K562 (cell line): Measurements from ENCODE around the gene HTR3C. TPM values are rescaled to one million over a fixed set of nuclear protein-coding genes. Genes with fewer than 3 reads are reported as not detected.

ENCODE experiments used
- ATAC-seq: fragments of 200-7000 bp; cut with Tn5 transposase; 3 replicates; pipeline ENCODE4 v1.9.1; 2020; ENCODE audit warnings: moderate library complexity
- BruUV-seq: library from RNA; stranded (reverse); fragments of 400-500 nt; replicated peaks from 2 replicates; lab custom pipeline; 2021; lab: Mats Ljungman, UMichigan
- CTCF ChIA-PET: fragments of 300-600 bp; formaldehyde crosslinking; extraction: SDS; loops from one replicate; lab custom pipeline; 2021; ENCODE audit warnings: low intra/inter-chr PET ratio; lab: Yijun Ruan, JAX
- POLR2A ChIA-PET: fragments of 300-600, 350-650 bp; sonication (Branson Sonifier 250); formaldehyde crosslinking; extraction: SDS; loops from one replicate; lab custom pipeline; 2021; ENCODE audit warnings: antibody characterized with exemption, inconsistent platforms; lab: Yijun Ruan, JAX
- DNase-seq, 4 experiments: peaks; one replicate each; pipeline versions ENCODE4 v3.0.0 to v3.0.0-alpha.2; 2011 to 2018; ENCODE audit warnings: low spot score in 3 of 4, mixed read lengths in 3 of 4; ENCODE audit errors: extremely low read depth in 1 of 4
- FAIRE-seq: peaks from 2 replicates; lab custom pipeline; 2011; peaks lifted over from hg19 to GRCh38; lab: Jason Lieb, UNC
- H2AFZ ChIP-seq: 2 replicates; pipeline ENCODE4 v1.6.0; 2011; ENCODE audit warnings: low read depth, low read length, control low read depth, inconsistent platforms
- H3K27ac ChIP-seq: fragments of 200-600 bp; 3 replicates; pipeline ENCODE4 v1.8.0; 2011; ENCODE audit warnings: low read depth, mild to moderate bottlenecking, control low read depth, inconsistent platforms, low read length, moderate library complexity, mixed read lengths; ENCODE audit errors: extremely low read depth
- H3K27me3 ChIP-seq, 2 experiments: fragments of 300-600 bp in 1 of 2; 2 replicates in 1 of 2; 3 replicates in 1 of 2; pipeline versions ENCODE4 v1.6.0 to v1.8.0; 2011; ENCODE audit warnings: inconsistent platforms in 2 of 2, low read length in 2 of 2, mild to moderate bottlenecking in 1 of 2, mixed read lengths in 1 of 2, moderate library complexity in 1 of 2; ENCODE audit not compliant: control insufficient read depth in 2 of 2, insufficient read depth in 2 of 2
- H3K36me3 ChIP-seq: fragments of 300-600 bp; 3 replicates; pipeline ENCODE4 v1.8.0; 2011; ENCODE audit warnings: mild to moderate bottlenecking, low read length, inconsistent platforms; ENCODE audit not compliant: control insufficient read depth, insufficient read depth
- H3K4me1 ChIP-seq, 2 experiments: fragments of 200-600 bp in 1 of 2; replicated peaks in 1 of 2; 2 replicates in 1 of 2; 3 replicates in 1 of 2; pipeline versions ENCODE4 v1.5.1 to v1.8.0; 2011; ENCODE audit warnings: inconsistent platforms in 2 of 2, low read length in 2 of 2, mild to moderate bottlenecking in 1 of 2, mixed read lengths in 1 of 2, moderate library complexity in 1 of 2; ENCODE audit not compliant: control insufficient read depth in 2 of 2, insufficient read depth in 2 of 2
- H3K4me2 ChIP-seq: 2 replicates; pipeline ENCODE4 v1.6.1; 2011; ENCODE audit warnings: low read length, control low read depth, inconsistent platforms, mixed read lengths; ENCODE audit not compliant: insufficient read depth
- H3K4me3 ChIP-seq: fragments of 200-600 bp; sonication (generic), shearing (Covaris generic); 2 replicates; pipeline ENCODE4 v1.5.1; 2016; ENCODE audit warnings: control low read depth, inconsistent platforms
- H3K79me2 ChIP-seq: fragments of 200-600 bp; 3 replicates; pipeline ENCODE4 v1.8.0; 2011; ENCODE audit warnings: low read length, inconsistent platforms; ENCODE audit not compliant: control insufficient read depth, insufficient read depth
- H3K9ac ChIP-seq, 2 experiments: 2 replicates each; pipeline versions ENCODE4 v1.6.0 to v1.6.1; 2011; ENCODE audit warnings: low read depth in 2 of 2, low read length in 2 of 2, control low read depth in 1 of 2, inconsistent platforms in 1 of 2, mild to moderate bottlenecking in 1 of 2, mixed read lengths in 1 of 2; ENCODE audit not compliant: insufficient read depth in 1 of 2
- H3K9me1 ChIP-seq: one replicate; pipeline ENCODE4 v1.6.0; 2011; ENCODE audit warnings: inconsistent platforms, mild to moderate bottlenecking, low read length, moderate library complexity; ENCODE audit not compliant: control insufficient read depth, insufficient read depth
- H3K9me3 ChIP-seq: replicated peaks from 2 replicates; pipeline ENCODE4 v1.5.1; 2011; ENCODE audit warnings: low read depth, low read length, inconsistent platforms; ENCODE audit not compliant: control insufficient read depth, insufficient read depth
- H4K20me1 ChIP-seq: replicated peaks from 2 replicates; pipeline ENCODE4 v1.6.1; 2011; ENCODE audit warnings: low read length, inconsistent platforms, mixed read lengths; ENCODE audit not compliant: control insufficient read depth, insufficient read depth
- BACH1 ChIP-seq: fragments of 200-800 bp; sonication (Bioruptor generic); IDR thresholded peaks from 2 replicates; pipeline ENCODE4 v1.6.1; 2016; ENCODE audit warnings: missing genetic modification characterization, missing compliant biosample characterization
- ERF ChIP-seq: fragments of 450-650 bp; formaldehyde crosslinking; IDR thresholded peaks from 2 replicates; pipeline ENCODE4 v1.4.0; 2020; ENCODE audit warnings: mild to moderate bottlenecking, mixed read lengths
- FOXA1 ChIP-seq: fragments of 450-650 bp; IDR thresholded peaks from 2 replicates; pipeline ENCODE4 v1.6.1; 2016; ENCODE audit warnings: mild to moderate bottlenecking, borderline replicate concordance
- HNRNPK ChIP-seq: fragments of 200-400 bp; formaldehyde crosslinking; IDR thresholded peaks from one replicate; pipeline ENCODE4 v1.6.1; 2018; ENCODE audit warnings: mild to moderate bottlenecking, low read depth, low read length; ENCODE audit not compliant: poor library complexity, severe bottlenecking
- IRF2 ChIP-seq: sonication (generic); formaldehyde crosslinking; IDR thresholded peaks from 2 replicates; pipeline ENCODE4 v1.8.1; 2022; ENCODE audit warnings: mild to moderate bottlenecking, missing genetic modification reagents
- PPARD ChIP-seq: fragments of 250-450 bp; sonication (Bioruptor Pico); IDR thresholded peaks from 2 replicates; pipeline ENCODE4 v1.8.0; 2022; ENCODE audit warnings: inconsistent platforms, mild to moderate bottlenecking, moderate library complexity
- SMARCE1 ChIP-seq: fragments of 450-650 bp; IDR thresholded peaks from 2 replicates; pipeline ENCODE4 v1.7.1; 2016; ENCODE audit warnings: mild to moderate bottlenecking
- YBX1 ChIP-seq: fragments of 450-650 bp; IDR thresholded peaks from 2 replicates; pipeline ENCODE4 v1.7.1; 2016; ENCODE audit warnings: mild to moderate bottlenecking
- WGBS: fragments of 100-300 bp; shearing (Covaris generic); methylation state at CpG from one replicate; pipeline ENCODE4 v1.1.6; 2016; ENCODE audit warnings: low coverage, mixed read lengths; ENCODE audit not compliant: insufficient coverage; ENCODE audit errors: missing lambda C conversion rate; 5-methylcytosine and 5-hydroxymethylcytosine counted together
- in situ Hi-C: fragments of 300-500 bp; cut with MboI; formaldehyde crosslinking; loops from 4 replicates; pipeline ENCODE4 v1.15.0; 2018; ENCODE audit warnings: inconsistent platforms, mixed read lengths
- intact Hi-C: fragments of 100-400 bp; cut with micrococcal nuclease; formaldehyde crosslinking; loops from 2 replicates; pipeline ENCODE4 v1.14.2; 2022
- polyA plus RNA-seq, 8 experiments: library from polyadenylated mRNA; depleted of rRNA in 4 of 8; stranded (reverse) in 5 of 8; unstranded in 3 of 8; fragments of >200 nt; fragmentation: Nextera tagmentation in 2 of 8; fragmentation: Illumina TruSeq in 1 of 8; extraction: Ambion mirVana in 2 of 8; extraction: Trizol in 1 of 8; gene quantifications; 2 replicates each; pipeline versions ENCODE4 v1.2.1 to v1.2.3, GENCODE V29; 2011 to 2014; ENCODE audit warnings: inconsistent platforms in 1 of 8, missing spikeins in 1 of 8
- total RNA-seq, 7 experiments: library from RNA; depleted of rRNA in 6 of 7; stranded (reverse); fragments of >200 nt in 6 of 7; fragmentation: Illumina TruSeq in 2 of 7; extraction: Trizol in 2 of 7; gene quantifications; 2 replicates each; pipeline versions ENCODE4 v1.2.1 to v1.2.3, GENCODE V29; 2011 to 2021; ENCODE audit warnings: low replicate concordance in 1 of 7
- TF ChIP-seq, protein P1 (sequence below): fragments of 450-650 bp; IDR thresholded peaks from 2 replicates; pipeline ENCODE4 v1.7.0; 2016; ENCODE audit warnings: borderline replicate concordance
- TF ChIP-seq, protein P2 (sequence below), 2 experiments: fragments of 450-650 bp in 1 of 2; sonication (generic) in 1 of 2; formaldehyde crosslinking in 1 of 2; IDR thresholded peaks in 1 of 2; conservative IDR thresholded peaks in 1 of 2; 2 replicates each; pipeline versions ENCODE4 v1.6.1 to v1.8.1; 2016 to 2023; ENCODE audit warnings: mild to moderate bottlenecking in 2 of 2, moderate library complexity in 2 of 2, inconsistent platforms in 1 of 2, missing genetic modification reagents in 1 of 2
- TF ChIP-seq, protein P3 (sequence below), 2 experiments: fragments of 450-650 bp; formaldehyde crosslinking in 1 of 2; IDR thresholded peaks; 2 replicates each; pipeline versions ENCODE4 v1.4.0 to v1.6.1; 2014 to 2020; ENCODE audit warnings: mild to moderate bottlenecking in 2 of 2, borderline replicate concordance in 1 of 2, low read depth in 1 of 2

HTR3C gene
- total and polyA plus RNA-seq, 9 of the 15 experiments (the other 6 are each of a cell fraction or from before 2014, with no cell fraction given), result 0.04 to 0.06 TPM; not detected in 7

- Histone ChIP-seq H2AFZ (no peak overlapping the region), H3K4me3 (no peak overlapping the region), H3K4me2 (no peak overlapping the region), H3K9ac (no peak overlapping the region), H3K79me2 (peaks cover 44% of the 10 kb centered on the region), H3K4me1 (peaks cover under 1 to 14% of the 10 kb centered on the region in 2 experiments; a peak in 3 of 5 replicates), H3K9me1 (no peaks in the 10 kb centered on the region), H3K9me3 (no peaks in the 10 kb centered on the region), H3K27ac (no peak overlapping the region), H4K20me1 (no peaks in the 10 kb centered on the region), H3K36me3 (peaks cover 56% of the 10 kb centered on the region), H3K27me3 (no peaks in the 10 kb centered on the region)
- in situ Hi-C loops, result loop anchor here (10.0 kb wide), 1 partner anchor 233 kb away; the partner anchor contains the start of genes ALG3 and EEF1AKMT4
- FAIRE-seq, result no peak
- no peak for DNase-seq
- WGBS, result 85% methylated on average over 4 of the region's 4 CpGs
- intact Hi-C loops, result no loop called here
- no TSS peak for BruUV-seq
- ATAC-seq, result no peak
- ChIA-PET CTCF (no interaction called here), POLR2A (no interaction called here)
- TF ChIP-seq, protein P1, sequence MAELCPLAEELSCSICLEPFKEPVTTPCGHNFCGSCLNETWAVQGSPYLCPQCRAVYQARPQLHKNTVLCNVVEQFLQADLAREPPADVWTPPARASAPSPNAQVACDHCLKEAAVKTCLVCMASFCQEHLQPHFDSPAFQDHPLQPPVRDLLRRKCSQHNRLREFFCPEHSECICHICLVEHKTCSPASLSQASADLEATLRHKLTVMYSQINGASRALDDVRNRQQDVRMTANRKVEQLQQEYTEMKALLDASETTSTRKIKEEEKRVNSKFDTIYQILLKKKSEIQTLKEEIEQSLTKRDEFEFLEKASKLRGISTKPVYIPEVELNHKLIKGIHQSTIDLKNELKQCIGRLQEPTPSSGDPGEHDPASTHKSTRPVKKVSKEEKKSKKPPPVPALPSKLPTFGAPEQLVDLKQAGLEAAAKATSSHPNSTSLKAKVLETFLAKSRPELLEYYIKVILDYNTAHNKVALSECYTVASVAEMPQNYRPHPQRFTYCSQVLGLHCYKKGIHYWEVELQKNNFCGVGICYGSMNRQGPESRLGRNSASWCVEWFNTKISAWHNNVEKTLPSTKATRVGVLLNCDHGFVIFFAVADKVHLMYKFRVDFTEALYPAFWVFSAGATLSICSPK, result no peak
- TF ChIP-seq BACH1 (tag) (no peak), ERF (no peak), HNRNPK (no peak), YBX1 (no peak), PPARD (CRISPR knock-in tag) (no peak), FOXA1 (no peak), SMARCE1 (no peak), IRF2 (no peak)
- TF ChIP-seq, protein P2, sequence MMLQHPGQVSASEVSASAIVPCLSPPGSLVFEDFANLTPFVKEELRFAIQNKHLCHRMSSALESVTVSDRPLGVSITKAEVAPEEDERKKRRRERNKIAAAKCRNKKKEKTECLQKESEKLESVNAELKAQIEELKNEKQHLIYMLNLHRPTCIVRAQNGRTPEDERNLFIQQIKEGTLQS (IDR thresholded peaks at IDR 0.05), result no peak
- TF ChIP-seq, protein P2 (CRISPR knock-in tag; conservative IDR thresholded peaks at IDR 0.05), result no peak
- TF ChIP-seq, protein P3, sequence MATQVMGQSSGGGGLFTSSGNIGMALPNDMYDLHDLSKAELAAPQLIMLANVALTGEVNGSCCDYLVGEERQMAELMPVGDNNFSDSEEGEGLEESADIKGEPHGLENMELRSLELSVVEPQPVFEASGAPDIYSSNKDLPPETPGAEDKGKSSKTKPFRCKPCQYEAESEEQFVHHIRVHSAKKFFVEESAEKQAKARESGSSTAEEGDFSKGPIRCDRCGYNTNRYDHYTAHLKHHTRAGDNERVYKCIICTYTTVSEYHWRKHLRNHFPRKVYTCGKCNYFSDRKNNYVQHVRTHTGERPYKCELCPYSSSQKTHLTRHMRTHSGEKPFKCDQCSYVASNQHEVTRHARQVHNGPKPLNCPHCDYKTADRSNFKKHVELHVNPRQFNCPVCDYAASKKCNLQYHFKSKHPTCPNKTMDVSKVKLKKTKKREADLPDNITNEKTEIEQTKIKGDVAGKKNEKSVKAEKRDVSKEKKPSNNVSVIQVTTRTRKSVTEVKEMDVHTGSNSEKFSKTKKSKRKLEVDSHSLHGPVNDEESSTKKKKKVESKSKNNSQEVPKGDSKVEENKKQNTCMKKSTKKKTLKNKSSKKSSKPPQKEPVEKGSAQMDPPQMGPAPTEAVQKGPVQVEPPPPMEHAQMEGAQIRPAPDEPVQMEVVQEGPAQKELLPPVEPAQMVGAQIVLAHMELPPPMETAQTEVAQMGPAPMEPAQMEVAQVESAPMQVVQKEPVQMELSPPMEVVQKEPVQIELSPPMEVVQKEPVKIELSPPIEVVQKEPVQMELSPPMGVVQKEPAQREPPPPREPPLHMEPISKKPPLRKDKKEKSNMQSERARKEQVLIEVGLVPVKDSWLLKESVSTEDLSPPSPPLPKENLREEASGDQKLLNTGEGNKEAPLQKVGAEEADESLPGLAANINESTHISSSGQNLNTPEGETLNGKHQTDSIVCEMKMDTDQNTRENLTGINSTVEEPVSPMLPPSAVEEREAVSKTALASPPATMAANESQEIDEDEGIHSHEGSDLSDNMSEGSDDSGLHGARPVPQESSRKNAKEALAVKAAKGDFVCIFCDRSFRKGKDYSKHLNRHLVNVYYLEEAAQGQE (IDR thresholded peaks at IDR 0.05; ENCODE audit: borderline replicate concordance), result no peak
- TF ChIP-seq, protein P3 (CRISPR knock-in tag; IDR thresholded peaks at IDR 0.05; ENCODE audit: low read depth), result no peak
Observed at GRCh38 chr3:184011230-184011876, 41.5 kb upstream of the HTR3C start.
